H1 (cell line): ENCODE measurements around the gene CGGBP1. TPM values are rescaled to one million over a fixed set of nuclear protein-coding genes. Genes with fewer than 3 reads are reported as not detected.

Experiments
- CTCF ChIA-PET: fragments of 300-600 bp; sonication (Branson Sonifier 250); formaldehyde crosslinking; loops from one replicate; lab custom pipeline; 2021; ENCODE audit not compliant: partially characterized antibody; lab: Charles Lee
- POLR2A ChIA-PET: fragments of 300-600 bp; sonication (Branson Sonifier 250); formaldehyde crosslinking; loops from one replicate; lab custom pipeline; 2021; ENCODE audit warnings: inconsistent platforms; ENCODE audit not compliant: partially characterized antibody; lab: Charles Lee
- DNase-seq, 2 experiments: peaks; one replicate each; pipeline versions ENCODE4 v3.0.0 to v3.0.0-alpha.2; 2010 to 2022; ENCODE audit warnings: low spot score in 2 of 2, low read depth in 1 of 2, mixed read lengths in 1 of 2
- FAIRE-seq: peaks from 2 replicates; lab custom pipeline; 2011; peaks lifted over from hg19 to GRCh38; lab: Jason Lieb, UNC
- H2AFZ ChIP-seq: 2 replicates; pipeline ENCODE4 v1.8.1; 2012; ENCODE audit warnings: low read length, inconsistent platforms
- H2AK5ac ChIP-seq: 2 replicates; pipeline ENCODE4 v1.6.1; 2013; ENCODE audit warnings: low read depth, low read length
- H2BK120ac ChIP-seq: replicated peaks from 2 replicates; pipeline ENCODE3; 2013; ENCODE audit warnings: low read depth, low read length, inconsistent platforms
- H2BK12ac ChIP-seq: 2 replicates; pipeline ENCODE4 v1.6.1; 2013; ENCODE audit warnings: low read depth, low read length
- H2BK15ac ChIP-seq: 2 replicates; pipeline ENCODE4 v1.6.1; 2013; ENCODE audit warnings: low read length
- H2BK20ac ChIP-seq: 2 replicates; pipeline ENCODE4 v1.6.1; 2013; ENCODE audit warnings: low read length
- H2BK5ac ChIP-seq: 2 replicates; pipeline ENCODE4 v1.6.1; 2013; ENCODE audit warnings: low read depth, low read length
- H3K14ac ChIP-seq: 2 replicates; pipeline ENCODE4 v1.6.1; 2013; ENCODE audit warnings: inconsistent platforms; ENCODE audit not compliant: insufficient read length
- H3K18ac ChIP-seq: 2 replicates; pipeline ENCODE4 v1.6.1; 2013; ENCODE audit warnings: low read length; ENCODE audit errors: extremely low read depth
- H3K23ac ChIP-seq: 2 replicates; pipeline ENCODE4 v1.6.1; 2013; ENCODE audit warnings: inconsistent platforms; ENCODE audit not compliant: insufficient read length
- H3K23me2 ChIP-seq: 2 replicates; pipeline ENCODE4 v1.6.1; 2013; ENCODE audit warnings: low read depth, low read length
- H3K27ac ChIP-seq: 2 replicates; pipeline ENCODE4 v1.6.1; 2011; ENCODE audit warnings: low read depth, low read length, inconsistent platforms
- H3K27me3 ChIP-seq, 4 experiments: replicated peaks in 1 of 4; 1 replicate in 1 of 4; 2 replicates in 3 of 4; pipeline versions ENCODE4 v1.6.1 to v1.8.1; 2011 to 2013; ENCODE audit warnings: low read length in 3 of 4, mild to moderate bottlenecking in 3 of 4, inconsistent platforms in 2 of 4, mixed read lengths in 2 of 4, moderate library complexity in 1 of 4; ENCODE audit not compliant: control insufficient read depth in 3 of 4, insufficient read depth in 3 of 4; ENCODE audit errors: extremely low read depth in 1 of 4
- H3K36me3 ChIP-seq, 4 experiments: 2 replicates each; pipeline versions ENCODE4 v1.6.1 to v1.8.1; 2011 to 2013; ENCODE audit warnings: mild to moderate bottlenecking in 4 of 4, low read length in 3 of 4, moderate library complexity in 2 of 4, control low read depth in 1 of 4, inconsistent platforms in 1 of 4; ENCODE audit not compliant: insufficient read depth in 4 of 4, control insufficient read depth in 2 of 4
- H3K4ac ChIP-seq: replicated peaks from 2 replicates; pipeline ENCODE3; 2013; ENCODE audit warnings: low read length, low read depth, mixed read lengths, inconsistent platforms; ENCODE audit not compliant: insufficient read length
- H3K4me1 ChIP-seq, 4 experiments: replicated peaks in 1 of 4; 1 replicate in 1 of 4; 2 replicates in 3 of 4; pipeline versions ENCODE4 v1.6.1 to v1.8.1; 2011 to 2013; ENCODE audit warnings: low read length in 3 of 4, inconsistent platforms in 2 of 4, mixed read lengths in 1 of 4; ENCODE audit not compliant: insufficient read depth in 4 of 4, control insufficient read depth in 3 of 4
- H3K4me2 ChIP-seq, 2 experiments: 2 replicates each; pipeline versions ENCODE4 v1.6.1 to v1.8.1; 2011 to 2013; ENCODE audit warnings: low read depth in 2 of 2, low read length in 2 of 2, control low read depth in 1 of 2, inconsistent platforms in 1 of 2, mild to moderate bottlenecking in 1 of 2; ENCODE audit not compliant: insufficient read depth in 1 of 2
- H3K4me3 ChIP-seq, 4 experiments: fragments of 200-600, 300-600 bp in 1 of 4; sonication (generic), shearing (Covaris generic), sonication (Bioruptor Twin) in 1 of 4; 2 replicates each; pipeline versions ENCODE4 v1.5.1 to v1.8.1; 2011 to 2016; ENCODE audit warnings: low read length in 4 of 4, low read depth in 3 of 4, control low read depth in 2 of 4, inconsistent platforms in 2 of 4, mild to moderate bottlenecking in 2 of 4, mixed read lengths in 1 of 4, moderate library complexity in 1 of 4; ENCODE audit not compliant: insufficient read depth in 2 of 4; ENCODE audit errors: extremely low read depth in 1 of 4
- H3K56ac ChIP-seq: replicated peaks from 2 replicates; pipeline ENCODE3; 2013; ENCODE audit warnings: low read depth, mild to moderate bottlenecking, mixed read lengths, low read length, inconsistent platforms; ENCODE audit not compliant: insufficient read length
- H3K79me1 ChIP-seq: 2 replicates; pipeline ENCODE4 v1.6.1; 2013; ENCODE audit warnings: low read depth, low read length, control low read depth
- H3K79me2 ChIP-seq, 2 experiments: 2 replicates each; pipeline versions ENCODE4 v1.6.1 to v1.8.1; 2012 to 2013; ENCODE audit warnings: low read length in 2 of 2, mild to moderate bottlenecking in 2 of 2, inconsistent platforms in 1 of 2; ENCODE audit not compliant: insufficient read depth in 2 of 2, control insufficient read depth in 1 of 2
- H3K9ac ChIP-seq, 4 experiments: replicated peaks in 1 of 4; 1 replicate in 1 of 4; 2 replicates in 3 of 4; pipeline versions ENCODE4 v1.6.1 to v1.8.1; 2011 to 2013; ENCODE audit warnings: low read depth in 3 of 4, low read length in 3 of 4, control low read depth in 2 of 4, mild to moderate bottlenecking in 2 of 4, moderate library complexity in 2 of 4, inconsistent platforms in 1 of 4; ENCODE audit errors: extremely low read depth in 1 of 4
- H3K9me3 ChIP-seq, 2 experiments: 2 replicates each; pipeline versions ENCODE4 v1.6.1 to v1.8.1; 2012 to 2013; ENCODE audit warnings: mild to moderate bottlenecking in 2 of 2, moderate library complexity in 2 of 2, control low read depth in 1 of 2, inconsistent platforms in 1 of 2, low read depth in 1 of 2, low read length in 1 of 2, mixed read lengths in 1 of 2; ENCODE audit not compliant: insufficient read depth in 2 of 2
- H4K20me1 ChIP-seq, 2 experiments: replicated peaks in 1 of 2; 2 replicates each; pipeline versions ENCODE3 to v1.8.1; 2011 to 2013; ENCODE audit warnings: inconsistent platforms in 2 of 2, low read length in 2 of 2, mild to moderate bottlenecking in 1 of 2; ENCODE audit not compliant: insufficient read depth in 2 of 2, control insufficient read depth in 1 of 2
- H4K5ac ChIP-seq: 2 replicates; pipeline ENCODE4 v1.6.1; 2013; ENCODE audit warnings: low read length, low read depth, mixed read lengths, inconsistent platforms; ENCODE audit not compliant: insufficient read length
- H4K8ac ChIP-seq: 2 replicates; pipeline ENCODE4 v1.8.0; 2013; ENCODE audit warnings: mild to moderate bottlenecking, moderate library complexity, low read length, inconsistent platforms; ENCODE audit not compliant: insufficient read depth; ENCODE audit errors: extremely low read depth
- H4K91ac ChIP-seq: replicated peaks from 2 replicates; pipeline ENCODE3; 2013; ENCODE audit warnings: low read length, mixed read lengths, inconsistent platforms; ENCODE audit not compliant: insufficient read length
- ASH2L ChIP-seq: fragments of 200-600, 300-600 bp; sonication (generic); IDR thresholded peaks from one replicate; pipeline ENCODE4 v1.7.1; 2017; ENCODE audit warnings: low read length
- BRCA1 ChIP-seq: IDR thresholded peaks from 2 replicates; pipeline ENCODE4 v1.6.1; 2012; ENCODE audit warnings: low read depth, low read length, improper control_type of control experiment
- HDAC6 ChIP-seq: IDR thresholded peaks from one replicate; pipeline ENCODE4 v1.7.1; 2012; ENCODE audit warnings: low read depth, mild to moderate bottlenecking, inconsistent platforms, low read length, moderate library complexity
- KDM1A ChIP-seq: fragments of 200-600, 300-600 bp; sonication (generic); IDR thresholded peaks from 2 replicates; pipeline ENCODE4 v1.7.1; 2016; ENCODE audit warnings: mild to moderate bottlenecking, low read length, borderline replicate concordance
- MAFK ChIP-seq: IDR thresholded peaks from 2 replicates; pipeline ENCODE4 v1.6.1; 2012; ENCODE audit warnings: low read depth, mild to moderate bottlenecking, improper control_type of control experiment, low read length
- PHF8 ChIP-seq: fragments of 200-600 bp; sonication (generic); conservative IDR thresholded peaks from 2 replicates; pipeline ENCODE4 v1.7.1; 2012; ENCODE audit warnings: low read depth, mild to moderate bottlenecking, inconsistent platforms, low read length, moderate library complexity
- RAD21 ChIP-seq, 2 experiments: IDR thresholded peaks in 1 of 2; conservative IDR thresholded peaks in 1 of 2; 2 replicates each; pipeline ENCODE4 v1.6.1; 2011; ENCODE audit warnings: low read depth in 2 of 2, low read length in 2 of 2, improper control_type of control experiment in 1 of 2, inconsistent platforms in 1 of 2, mild to moderate bottlenecking in 1 of 2, moderate library complexity in 1 of 2
- SIN3A ChIP-seq, 2 experiments: IDR thresholded peaks in 1 of 2; conservative IDR thresholded peaks in 1 of 2; 2 replicates each; pipeline ENCODE4 v1.6.1; 2011 to 2012; ENCODE audit warnings: low read length in 2 of 2, improper control_type of control experiment in 1 of 2, low read depth in 1 of 2, mild to moderate bottlenecking in 1 of 2
- SIX5 ChIP-seq: IDR thresholded peaks from 2 replicates; pipeline ENCODE4 v1.6.1; 2011; ENCODE audit warnings: mild to moderate bottlenecking, low read depth, low read length
- SP2 ChIP-seq: IDR thresholded peaks from 2 replicates; pipeline ENCODE4 v1.6.1; 2012; ENCODE audit warnings: mild to moderate bottlenecking, low read length, inconsistent platforms
- SP4 ChIP-seq: IDR thresholded peaks from 2 replicates; pipeline ENCODE4 v1.6.1; 2012; ENCODE audit warnings: low read length, inconsistent platforms
- SRF ChIP-seq: IDR thresholded peaks from 2 replicates; pipeline ENCODE4 v1.6.1; 2011; ENCODE audit warnings: mild to moderate bottlenecking, low read depth, low read length, moderate library complexity
- TAF1 ChIP-seq: IDR thresholded peaks from 2 replicates; pipeline ENCODE4 v1.6.1; 2011; ENCODE audit warnings: mild to moderate bottlenecking, low read depth, low read length
- TCF12 ChIP-seq: IDR thresholded peaks from 2 replicates; pipeline ENCODE4 v1.6.1; 2011; ENCODE audit warnings: low read depth, mild to moderate bottlenecking, low read length
- WGBS, 2 experiments: shearing (Covaris generic) in 1 of 2; methylation state at CpG; one replicate each; pipeline versions ENCODE4 v1.1.6 to v1.1.7; 2013 to 2015; ENCODE audit warnings: low lambda C conversion rate in 2 of 2, mixed read lengths in 2 of 2, inconsistent platforms in 1 of 2, low coverage in 1 of 2, missing lambda C conversion rate in 1 of 2; ENCODE audit not compliant: insufficient replicate concordance in 2 of 2, insufficient coverage in 1 of 2, insufficient read length in 1 of 2; ENCODE audit errors: extremely low coverage in 1 of 2, missing lambda C conversion rate in 1 of 2; 5-methylcytosine and 5-hydroxymethylcytosine counted together
- polyA plus RNA-seq, 7 experiments: library from polyadenylated mRNA; depleted of rRNA in 3 of 7; stranded (reverse) in 5 of 7; unstranded in 2 of 7; fragments of >200 nt in 5 of 7; fragments of 200-250 nt in 2 of 7; gene quantifications; 1 replicate in 5 of 7; 2 replicates in 1 of 7; 4 replicates in 1 of 7; pipeline versions ENCODE4 v1.2.1 to v1.2.3, GENCODE V29; 2011 to 2013; ENCODE audit warnings: missing spikeins in 2 of 7, mixed read lengths in 2 of 7
- total RNA-seq: library from RNA; stranded (reverse); fragmentation: NEBNext Ultra II Directional; extraction: Animal tissue kit (Norgen Biotek cat#: 25700); gene quantifications from 2 replicates; pipeline ENCODE4 v1.2.1, GENCODE V29; 2021
- TF ChIP-seq, protein P1 (sequence below): IDR thresholded peaks from 2 replicates; pipeline ENCODE4 v1.6.1; 2011; ENCODE audit warnings: low read length, improper control_type of control experiment

Gene CGGBP1
- total and polyA plus RNA-seq, 2 of the 8 experiments (the other 6 are each of a cell fraction or from before 2014, with no cell fraction given), result 22.9 to 61.4 TPM

DNA sequence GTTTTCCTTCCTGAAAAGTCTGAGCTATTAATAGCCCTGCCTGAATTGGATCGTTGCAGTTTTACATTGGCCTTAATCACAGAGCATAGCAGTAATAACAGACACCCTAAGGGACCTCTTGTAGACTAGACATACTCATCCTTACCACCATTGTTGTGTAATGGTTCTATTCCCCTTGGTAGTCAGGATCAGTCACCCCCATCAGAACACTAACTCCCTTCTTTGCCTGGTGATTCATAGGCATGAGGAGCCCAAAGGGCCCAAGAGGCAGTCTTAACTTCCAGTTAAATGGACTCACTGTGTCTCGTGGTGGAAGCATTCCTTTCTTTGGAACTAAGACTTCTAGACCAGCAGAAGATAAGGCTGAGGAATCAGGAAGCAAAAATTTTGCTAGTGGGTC lies 20.2 kb downstream of the CGGBP1 start:
- DNase-seq (no peak), FAIRE-seq (no peak)
- no peak overlapping the region for H3K4ac ChIP-seq
- no peak overlapping the region for H4K91ac ChIP-seq
- no peak overlapping the region for H3K23ac ChIP-seq
- H3K9ac ChIP-seq, result no peak overlapping the region
- H3K79me1 ChIP-seq, result no peaks in the 10 kb centered on the region
- no peak overlapping the region for H4K8ac ChIP-seq
- H3K23me2 ChIP-seq, result no peaks in the 10 kb centered on the region
- H3K56ac ChIP-seq, result no peak overlapping the region
- H3K27me3 ChIP-seq, result no peaks in the 10 kb centered on the region
- no peak overlapping the region for H3K18ac ChIP-seq
- CTCF ChIA-PET, result no interaction called here
- no peak overlapping the region for H2BK20ac ChIP-seq
- no peak overlapping the region for H3K27ac ChIP-seq
- H2BK120ac ChIP-seq, result no peak overlapping the region
- H3K36me3 ChIP-seq, result no peaks in the 10 kb centered on the region
- no peaks in the 10 kb centered on the region for H3K79me2 ChIP-seq
- no peak overlapping the region for H2AK5ac ChIP-seq
- H2BK12ac ChIP-seq, result no peak overlapping the region
- H3K9me3 ChIP-seq, result no peaks in the 10 kb centered on the region
- H2BK15ac ChIP-seq, result no peak overlapping the region
- POLR2A ChIA-PET, result no interaction called here
- no peak overlapping the region for H4K5ac ChIP-seq
- no peak overlapping the region for H3K4me2 ChIP-seq
- WGBS, 2 experiments, result 50% methylated on average over 2 of the region's 2 CpGs; no CpG with 5 or more reads in 1 of the 2 experiments
- H2AFZ ChIP-seq, result no peak overlapping the region
- no peak overlapping the region for H2BK5ac ChIP-seq
- H3K14ac ChIP-seq, result no peak overlapping the region
- no peak overlapping the region for H3K4me3 ChIP-seq
- H3K4me1 ChIP-seq, result no peaks in the 10 kb centered on the region
- H4K20me1 ChIP-seq, result no peaks in the 10 kb centered on the region
- TF ChIP-seq MAFK (no peak), PHF8 (no peak), HDAC6 (no peak), BRCA1 (no peak), ASH2L (no peak), SP2 (no peak), KDM1A (no peak), TCF12 (no peak), SP4 (no peak), RAD21 (IDR thresholded peaks at IDR 0.05 in 1 of 2, conservative IDR thresholded peaks at IDR 0.05 in 1 of 2; ENCODE audit: low read depth in 2 of 2, low read length in 2 of 2) (no peak), TAF1 (no peak), SIX5 (no peak), SIN3A (conservative IDR thresholded peaks at IDR 0.05 in 1 of 2, IDR thresholded peaks at IDR 0.05 in 1 of 2; ENCODE audit: low read depth in 1 of 2, low read length in 2 of 2) (no peak), SRF (no peak)
- TF ChIP-seq, protein P1, sequence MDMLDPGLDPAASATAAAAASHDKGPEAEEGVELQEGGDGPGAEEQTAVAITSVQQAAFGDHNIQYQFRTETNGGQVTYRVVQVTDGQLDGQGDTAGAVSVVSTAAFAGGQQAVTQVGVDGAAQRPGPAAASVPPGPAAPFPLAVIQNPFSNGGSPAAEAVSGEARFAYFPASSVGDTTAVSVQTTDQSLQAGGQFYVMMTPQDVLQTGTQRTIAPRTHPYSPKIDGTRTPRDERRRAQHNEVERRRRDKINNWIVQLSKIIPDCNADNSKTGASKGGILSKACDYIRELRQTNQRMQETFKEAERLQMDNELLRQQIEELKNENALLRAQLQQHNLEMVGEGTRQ, result no peak
